GF-D8 (cell line): Measurements from ENCODE around the gene CUL2.
"Not testable (repeated sequence)": the region's sequence is repeated elsewhere in the genome, so short reads cannot be mapped to it uniquely, and the experiment has no call there.

ENCODE experiments used
- DNase-seq: peaks from one replicate; lab custom pipeline; 2025; lab: John Stamatoyannopoulos, UW

CUL2 gene

GRCh38 chr10:35079763-35080162 lies 10.4 kb downstream of the CUL2 start:
- DNase-seq = no peak

- DNase-seq = no peak
Observed at GRCh38 chr10:35079265-35079664, 10.9 kb downstream of the CUL2 start.

DNA sequence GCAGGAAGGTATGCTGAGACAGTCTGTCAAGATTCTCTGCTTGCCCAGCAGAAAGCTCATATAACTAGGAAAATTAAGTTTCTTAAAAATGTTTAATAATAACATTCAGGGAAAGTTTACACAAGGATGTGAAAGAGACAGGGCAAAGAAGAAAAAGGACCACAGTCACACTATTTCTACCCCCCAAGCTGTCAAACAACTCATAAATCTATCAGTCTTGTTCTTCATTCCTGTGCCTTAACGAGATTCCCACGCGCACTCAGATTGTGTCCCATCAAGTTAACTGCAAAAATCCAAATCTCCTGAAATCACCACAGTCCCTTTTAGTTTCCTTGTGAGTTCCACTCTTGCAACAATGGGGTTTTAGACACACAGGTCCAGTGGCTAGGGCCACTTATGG lies 14.9 kb downstream of the CUL2 start:
- DNase-seq = no peak

DNA sequence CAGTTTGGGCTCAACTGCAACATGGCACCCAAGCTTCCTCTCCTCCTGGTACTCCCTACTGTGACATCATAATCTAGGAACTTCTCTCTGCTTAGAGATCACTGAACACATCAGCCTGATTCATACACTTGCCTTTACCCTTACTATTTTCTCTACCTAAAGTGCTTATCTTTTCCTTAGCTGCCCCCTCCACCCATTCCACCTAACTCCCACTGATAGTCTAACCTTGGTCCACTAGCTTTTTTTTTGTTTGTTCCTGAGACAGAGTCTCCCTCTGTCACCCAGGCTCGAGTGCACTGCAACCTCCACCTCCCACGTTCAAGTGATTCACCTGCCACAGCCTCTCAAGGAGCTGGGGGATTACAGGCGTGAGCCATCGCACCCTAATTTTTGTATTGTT lies 15.9 kb downstream of the CUL2 start:
- no peak for DNase-seq

DNA sequence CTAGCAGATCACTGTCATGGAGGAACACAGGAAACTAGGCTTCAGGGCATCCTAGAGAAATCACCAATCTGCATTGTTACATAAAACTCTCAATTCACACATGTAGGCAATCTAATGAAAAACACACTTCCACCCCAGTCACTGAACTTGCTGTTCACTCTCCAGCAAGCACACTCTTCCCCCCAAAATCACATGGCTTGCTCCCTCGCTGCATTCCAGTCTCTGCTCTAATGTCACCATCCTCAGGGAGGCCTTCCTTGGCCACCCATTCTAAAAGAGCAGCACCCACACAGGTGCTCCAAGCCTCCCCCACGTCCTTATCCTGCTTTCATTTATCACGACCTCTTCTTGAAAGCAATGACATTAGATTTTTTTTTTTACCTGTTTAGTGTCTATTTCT lies 19.6 kb downstream of the CUL2 start:
- no peak for DNase-seq

- DNase-seq = no peak
Observed at GRCh38 chr10:35063837-35064454, 26.2 kb downstream of the CUL2 start.

DNA sequence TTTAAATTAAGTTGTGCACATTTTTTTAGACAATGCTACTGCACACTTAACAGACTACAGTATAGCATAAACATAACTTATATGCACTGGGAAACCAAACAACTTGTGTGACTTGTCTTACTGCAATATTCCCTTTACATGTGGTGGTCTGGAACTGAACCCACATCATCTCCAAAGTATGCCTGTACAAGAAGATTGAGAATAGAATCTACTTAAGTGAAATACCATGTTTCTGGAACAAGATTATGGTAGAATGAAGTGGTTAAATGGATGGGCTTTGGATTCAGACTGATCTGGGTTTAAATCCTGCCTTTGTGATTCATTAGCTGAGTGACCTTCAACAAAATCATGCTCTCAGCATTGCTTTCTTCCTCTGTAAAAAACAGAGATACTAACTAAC lies 30.7 kb downstream of the CUL2 start:
- no peak for DNase-seq

- DNase-seq = no peak
Observed at GRCh38 chr10:35058686-35059085, 31.5 kb downstream of the CUL2 start.

DNA sequence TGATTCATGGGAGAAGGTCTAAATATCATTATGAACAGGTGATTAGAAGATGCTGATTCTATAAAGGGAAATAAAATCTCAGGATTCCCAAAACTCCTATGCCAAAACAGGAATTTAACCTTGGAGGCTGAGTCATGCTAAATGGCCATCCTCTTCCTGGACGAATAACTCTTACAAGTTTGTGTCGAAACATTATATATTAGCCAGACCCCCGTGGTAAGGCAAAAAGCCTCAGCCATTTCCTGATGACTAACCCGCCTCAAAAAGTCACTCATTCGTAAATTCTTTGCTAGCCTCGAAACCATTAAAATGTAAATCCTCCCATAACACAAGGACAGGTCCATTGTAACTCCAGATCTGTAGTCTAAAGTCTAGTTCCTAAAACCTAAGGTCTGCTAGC lies 32.0 kb downstream of the CUL2 start:
- peak; percentile 21 for DNase-seq

GRCh38 chr10:35056686-35057085 lies 33.5 kb downstream of the CUL2 start:
- DNase-seq = no peak

GRCh38 chr10:35056133-35056532 lies 34.0 kb downstream of the CUL2 start:
- DNase-seq = no peak

GRCh38 chr10:35050568-35050967 lies 39.6 kb downstream of the CUL2 start:
- DNase-seq = no peak

GRCh38 chr10:35046074-35046473 lies 44.1 kb downstream of the CUL2 start:
- no peak for DNase-seq

DNA sequence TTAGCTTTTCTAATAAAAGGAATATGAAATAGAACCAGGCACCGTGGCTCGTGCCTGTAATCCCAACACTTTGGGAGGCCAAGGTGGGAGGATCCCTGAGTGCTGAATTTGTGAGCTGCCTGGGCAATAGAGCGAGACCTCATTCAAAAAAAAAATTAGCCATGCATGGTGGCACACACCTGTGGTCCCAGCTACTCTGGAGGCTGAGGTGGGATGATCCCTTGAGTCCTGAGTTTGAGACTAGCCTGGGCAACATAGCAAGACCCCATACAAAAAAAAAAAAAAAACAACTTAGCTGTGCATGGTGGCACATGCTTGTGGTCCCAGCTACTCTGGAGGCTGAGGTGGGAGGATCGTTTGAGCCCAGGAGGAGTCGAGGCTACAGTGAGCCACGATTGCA lies 44.9 kb downstream of the CUL2 start:
- not testable (repeated sequence) for DNase-seq

GRCh38 chr10:35043796-35044344 lies 46.3 kb downstream of the CUL2 start:
- DNase-seq = no peak

DNA sequence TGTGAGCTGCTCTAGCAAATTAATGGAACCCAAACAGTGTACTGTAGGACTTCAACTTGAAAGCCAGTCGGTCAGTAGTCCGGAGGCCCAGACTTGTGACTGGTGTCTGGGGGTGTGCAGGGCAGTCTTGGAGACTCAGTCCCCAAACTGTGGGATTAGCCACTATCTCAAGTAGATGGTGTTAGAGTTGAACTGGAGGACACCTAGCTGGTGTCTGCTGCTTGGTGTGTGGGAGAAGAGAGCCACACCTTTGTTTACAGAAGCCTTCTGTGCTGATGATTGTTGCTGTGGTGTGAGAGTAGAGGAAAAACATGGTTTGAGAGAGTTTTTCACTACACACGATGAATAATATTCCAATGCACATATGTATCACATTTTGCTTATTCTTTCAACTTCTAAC lies 47.4 kb downstream of the CUL2 start:
- DNase-seq = no peak

GRCh38 chr10:35041502-35041879 lies 48.6 kb downstream of the CUL2 start:
- DNase-seq = no peak

DNA sequence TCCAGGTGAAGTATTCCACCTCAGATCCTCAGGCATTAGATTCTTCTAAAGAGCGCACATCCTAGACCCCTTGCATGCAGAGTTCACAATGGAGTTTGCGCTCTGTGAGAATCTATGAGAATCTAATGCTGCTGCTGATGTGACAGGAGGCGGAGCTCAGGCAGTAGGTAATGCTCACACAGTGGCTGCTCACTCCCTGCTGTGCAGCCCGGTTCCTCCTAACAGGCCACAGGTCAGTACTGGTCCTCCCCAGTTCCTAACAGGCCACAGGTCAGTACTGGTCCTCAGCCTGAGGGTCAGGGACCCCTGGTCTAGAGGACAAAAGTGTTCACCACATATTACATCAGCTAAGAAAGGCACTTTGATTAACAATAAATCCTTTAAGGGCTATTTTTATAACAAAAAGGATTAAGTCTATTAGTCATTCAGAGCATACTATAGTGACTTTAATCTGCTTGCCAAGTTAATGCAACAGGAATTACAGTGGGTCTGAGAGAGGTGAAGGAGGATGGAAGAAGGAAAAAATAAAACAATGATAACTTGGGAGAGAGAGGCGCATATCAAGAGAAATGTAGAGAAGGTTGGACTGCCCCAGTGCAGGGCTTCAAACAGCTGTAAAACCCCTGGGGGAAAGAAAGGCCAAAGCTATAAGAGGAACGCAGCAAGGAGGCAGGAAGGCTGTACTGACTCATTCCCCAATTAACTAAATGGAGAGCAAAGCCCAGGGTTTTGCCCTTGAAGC lies 49.2 kb downstream of the CUL2 start:
- DNase-seq = no peak

DNA sequence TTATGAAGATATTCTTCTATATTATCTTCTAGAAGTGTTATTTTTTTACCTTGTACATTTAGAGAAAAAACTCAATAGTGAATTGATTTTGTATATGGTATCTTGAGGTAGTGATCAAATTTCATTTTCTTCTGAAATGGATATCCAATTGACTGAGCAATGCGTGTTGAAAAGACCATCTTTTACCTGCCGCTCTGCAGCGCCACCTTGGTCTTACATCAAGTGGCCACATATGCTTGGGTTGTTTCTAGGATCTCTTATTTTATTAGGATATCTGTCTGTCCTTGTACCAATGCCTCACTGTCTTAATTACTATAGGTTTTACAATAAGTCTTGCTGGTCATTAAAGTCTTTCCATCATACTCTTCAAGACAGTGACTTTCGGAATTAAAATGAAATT lies 53.0 kb downstream of the CUL2 start:
- DNase-seq = no peak

DNA sequence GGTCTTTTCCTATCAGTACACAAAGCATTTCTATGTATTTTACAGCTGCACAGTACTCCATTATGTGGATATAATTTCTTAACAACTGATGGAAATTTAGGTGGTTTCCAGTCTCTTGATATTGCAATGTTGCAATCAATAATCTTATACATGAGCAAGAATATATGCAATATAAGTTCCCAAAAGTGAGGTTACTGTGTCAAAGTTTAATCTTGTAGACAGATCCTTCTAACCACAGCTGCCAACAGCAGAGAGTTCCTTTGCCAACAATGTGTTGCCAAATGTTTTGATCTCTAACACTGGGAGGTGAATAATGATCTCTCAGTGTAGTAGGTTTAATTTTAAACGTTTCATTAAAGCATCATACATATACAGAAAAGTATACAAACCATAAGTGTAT lies 54.5 kb downstream of the CUL2 start:
- peak; percentile 36 for DNase-seq

DNA sequence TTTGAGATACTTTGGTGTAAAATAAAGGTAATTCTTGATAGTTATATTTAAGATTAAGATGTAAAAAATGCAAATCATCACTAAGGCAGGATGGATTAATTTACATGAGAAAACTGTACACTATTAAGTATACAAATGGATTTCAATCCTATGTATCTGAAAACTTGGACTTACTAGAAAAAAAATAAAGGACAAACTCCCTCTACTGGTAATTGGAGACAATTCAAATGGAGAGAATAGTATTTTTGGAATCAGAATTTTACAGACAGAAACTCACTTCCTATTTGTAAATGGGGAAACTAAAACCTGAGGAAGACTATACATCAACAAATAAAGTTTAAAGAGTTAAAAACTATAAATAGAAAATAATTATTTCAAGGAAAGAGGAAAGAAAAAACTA lies 62.6 kb downstream of the CUL2 start:
- peak; percentile 51 for DNase-seq

- no peak for DNase-seq
Observed at GRCh38 chr10:35025916-35026315, 64.2 kb downstream of the CUL2 start.

DNA sequence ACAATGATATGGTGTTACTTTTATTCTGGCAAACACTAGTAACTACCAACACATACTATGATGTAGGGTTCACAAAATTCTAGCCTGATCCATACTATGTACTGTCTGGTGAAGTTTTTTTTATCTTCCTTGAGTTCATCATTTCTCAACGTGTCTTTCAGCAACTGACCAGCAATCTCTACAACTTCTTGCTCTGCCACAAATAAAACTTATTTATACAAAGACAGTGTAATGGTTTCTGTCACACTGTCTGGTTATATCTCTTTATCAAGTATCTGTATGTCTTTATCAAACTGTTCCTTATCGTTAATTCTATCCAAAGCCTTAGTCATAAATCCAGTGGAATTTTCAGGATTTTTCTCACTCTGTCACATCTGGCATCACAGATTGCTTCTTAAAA lies 69.7 kb downstream of the CUL2 start:
- DNase-seq = no peak
